CD14-positive monocyte (primary cell): Measurements from ENCODE around the gene CTDNEP1. TPM values are rescaled to one million over a fixed set of nuclear protein-coding genes. Genes with fewer than 3 reads are reported as not detected.

Experiments
- DNase-seq, 3 donors: peaks; one replicate each; pipeline ENCODE4 v3.0.0-alpha.2; 2011 to 2022
- H2AFZ ChIP-seq: 2 replicates; pipeline ENCODE4 v1.6.0; 2012; ENCODE audit warnings: mild to moderate bottlenecking, low read depth, low read length, inconsistent platforms; ENCODE audit not compliant: insufficient read depth, poor library complexity, severe bottlenecking
- H3K27ac ChIP-seq, 2 donors: 1 replicate in 1 of 2; 2 replicates in 1 of 2; pipeline ENCODE4 v1.5.1; 2012 to 2013; ENCODE audit warnings: low read length in 2 of 2, control low read depth in 1 of 2, inconsistent platforms in 1 of 2, low read depth in 1 of 2, mild to moderate bottlenecking in 1 of 2
- H3K27me3 ChIP-seq, 2 donors: one replicate each; pipeline versions ENCODE4 v1.6.0 to v1.6.1; 2011 to 2013; ENCODE audit warnings: low read length in 2 of 2; ENCODE audit not compliant: control insufficient read depth in 2 of 2, insufficient read depth in 2 of 2
- H3K36me3 ChIP-seq, 2 donors: replicated peaks in 1 of 2; 1 replicate in 1 of 2; 2 replicates in 1 of 2; pipeline versions ENCODE4 v1.5.1 to v1.6.1; 2012 to 2013; ENCODE audit warnings: low read length in 2 of 2, control low read depth in 1 of 2, inconsistent platforms in 1 of 2, mild to moderate bottlenecking in 1 of 2; ENCODE audit not compliant: insufficient read depth in 2 of 2, control insufficient read depth in 1 of 2
- H3K4me1 ChIP-seq, 2 donors: 1 replicate in 1 of 2; 2 replicates in 1 of 2; pipeline versions ENCODE4 v1.5.1 to v1.6.1; 2012 to 2013; ENCODE audit warnings: low read length in 2 of 2, control low read depth in 1 of 2, inconsistent platforms in 1 of 2, mild to moderate bottlenecking in 1 of 2, moderate library complexity in 1 of 2; ENCODE audit not compliant: insufficient read depth in 2 of 2, control insufficient read depth in 1 of 2
- H3K4me2 ChIP-seq: replicated peaks from 2 replicates; pipeline ENCODE3; 2012; ENCODE audit warnings: low read length, moderate library complexity, mild to moderate bottlenecking; ENCODE audit not compliant: poor library complexity, severe bottlenecking; ENCODE audit errors: extremely low read depth
- H3K4me3 ChIP-seq, 3 experiments: fragments of 200-600 bp in 1 of 3; sonication (generic) in 1 of 3; replicated peaks in 1 of 3; 1 replicate in 2 of 3; 2 replicates in 1 of 3; pipeline ENCODE4 v1.5.1; 2011 to 2013; ENCODE audit warnings: low read length in 3 of 3, mild to moderate bottlenecking in 3 of 3, control low read depth in 2 of 3, low read depth in 2 of 3, inconsistent platforms in 1 of 3, moderate library complexity in 1 of 3
- H3K79me2 ChIP-seq: 2 replicates; pipeline ENCODE4 v1.6.0; 2012; ENCODE audit warnings: mild to moderate bottlenecking, control low read depth, inconsistent platforms, low read length, moderate library complexity; ENCODE audit not compliant: insufficient read depth
- H3K9ac ChIP-seq: 2 replicates; pipeline ENCODE4 v1.6.0; 2017; ENCODE audit warnings: low read length, mild to moderate bottlenecking; ENCODE audit not compliant: insufficient read depth, poor library complexity, severe bottlenecking
- H3K9me3 ChIP-seq, 2 donors: replicated peaks in 1 of 2; 1 replicate in 1 of 2; 2 replicates in 1 of 2; pipeline versions ENCODE4 v1.5.1 to v1.6.1; 2012 to 2013; ENCODE audit warnings: low read length in 2 of 2, control low read depth in 1 of 2; ENCODE audit not compliant: control insufficient read depth in 1 of 2, insufficient read depth in 1 of 2
- H4K20me1 ChIP-seq: 2 replicates; pipeline ENCODE4 v1.6.0; 2012; ENCODE audit warnings: mild to moderate bottlenecking, low read length, control low read depth, moderate library complexity; ENCODE audit not compliant: insufficient read depth
- H3K27ac Mint-ChIP-seq, 7 donors: one replicate each; pipeline ENCODE4 v1.8.0; 2020; ENCODE audit warnings: mild to moderate bottlenecking in 7 of 7, mixed read lengths in 7 of 7, moderate library complexity in 6 of 7, inconsistent platforms in 2 of 7
- H3K27me3 Mint-ChIP-seq, 3 donors: one replicate each; pipeline ENCODE4 v1.8.0; 2021 to 2022; ENCODE audit warnings: low read depth in 3 of 3, mild to moderate bottlenecking in 3 of 3, mixed read lengths in 3 of 3, moderate library complexity in 3 of 3, inconsistent platforms in 1 of 3
- H3K36me3 Mint-ChIP-seq, 2 donors: one replicate each; pipeline ENCODE4 v1.8.0; 2020; ENCODE audit warnings: mixed read lengths in 2 of 2, inconsistent platforms in 1 of 2, mild to moderate bottlenecking in 1 of 2
- H3K4me1 Mint-ChIP-seq: one replicate; pipeline ENCODE4 v1.8.0; 2020; ENCODE audit warnings: mild to moderate bottlenecking, mixed read lengths
- H3K4me3 Mint-ChIP-seq, 2 donors: one replicate each; pipeline ENCODE4 v1.8.0; 2020; ENCODE audit warnings: mild to moderate bottlenecking in 2 of 2, mixed read lengths in 2 of 2, moderate library complexity in 1 of 2
- H3K9me3 Mint-ChIP-seq, 7 donors: one replicate each; pipeline ENCODE4 v1.8.0; 2020 to 2022; ENCODE audit warnings: mixed read lengths in 7 of 7, mild to moderate bottlenecking in 6 of 7, moderate library complexity in 6 of 7, inconsistent platforms in 2 of 7
- CTCF ChIP-seq: fragments of 200-600 bp; IDR thresholded peaks from one replicate; pipeline ENCODE4 v1.8.0; 2022; ENCODE audit warnings: antibody characterized with exemption, mild to moderate bottlenecking
- WGBS: methylation state at CpG from one replicate; pipeline ENCODE4 v1.1.5; 2013; ENCODE audit warnings: missing lambda C conversion rate; ENCODE audit not compliant: insufficient coverage; 5-methylcytosine and 5-hydroxymethylcytosine counted together
- intact Hi-C, 2 donors: fragments of 100-400 bp; cut with micrococcal nuclease; formaldehyde crosslinking; loops; one replicate each; pipeline versions ENCODE4 v1.15.0 to v1.15.1; 2023
- polyA plus RNA-seq, 3 donors: library from polyadenylated mRNA; depleted of rRNA in 1 of 3; unstranded in 2 of 3; stranded (reverse) in 1 of 3; fragments of 300-500 nt in 2 of 3; fragments of >200 nt in 1 of 3; fragmentation: Illumina TruSeq in 2 of 3; gene quantifications; 1 replicate in 2 of 3; 2 replicates in 1 of 3; pipeline ENCODE4 v1.2.3, GENCODE V29; 2012 to 2021

Gene CTDNEP1
- polyA plus RNA-seq, 3 donors, result 29.5 to 198 (median 38.3) TPM

- no peak for TF ChIP-seq CTCF
- H3K4me3 Mint-ChIP-seq, result peak within 1 kb of the TSS; percentile 96 to 98
- WGBS, result under 1% methylated on average over 50 of the region's 63 CpGs
- Histone ChIP-seq H3K36me3 (peaks cover 33 to 37% of the 10 kb centered on the region in 2 donors), H3K4me3 (peak within 1 kb of the TSS; percentile 65 to 94 (median 77)), H3K27me3 (no peaks in the 10 kb centered on the region), H3K27ac (peak within 1 kb of the TSS; percentile 50 to 85), H4K20me1 (peaks cover 29% of the 10 kb centered on the region), H3K9ac (peak within 1 kb of the TSS; percentile 91), H3K4me1 (peaks cover 56 to 65% of the 10 kb centered on the region in 2 donors), H2AFZ (peak within 1 kb of the TSS; percentile 65), H3K9me3 (no peaks in the 10 kb centered on the region), H3K4me2 (peak within 1 kb of the TSS; percentile 96), H3K79me2 (peaks cover 48% of the 10 kb centered on the region)
- peaks cover 0 to 2% (median 2%) of the 10 kb centered on the region in 3 donors for H3K27me3 Mint-ChIP-seq
- H3K9me3 Mint-ChIP-seq, result peaks cover 0 to 2% (median 0%) of the 10 kb centered on the region in 7 donors
- intact Hi-C loops, result loop anchor here (2.0 to 10.0 kb wide), 4 partner anchors 17 to 185 kb away; partner anchors contain the start of genes CTDNEP1 (in 1 of the 2), ELP5 (in 1 of the 2), NLGN2 (in 1 of the 2) and TMEM256 (in 1 of the 2)
- H3K36me3 Mint-ChIP-seq, result peaks cover 35 to 40% of the 10 kb centered on the region in 2 donors
- peaks cover 60% of the 10 kb centered on the region for H3K4me1 Mint-ChIP-seq
- H3K27ac Mint-ChIP-seq, result peak within 1 kb of the TSS; percentile 89 to 97 (median 94)
- peak; percentile 74 to 78 (median 78) for DNase-seq
These were observed 31.5 kb downstream of the CTDNEP1 start, which contains the start of the genes ACADVL and DLG4 for GRCh38 chr17:7219812-7220592. Gene ACADVL (plus strand): TSS chr17:7219938. CDS start chr17:7219985, 47 bp downstream. Gene DLG4 (minus strand): TSS chr17:7219836.

- DNase-seq, result no peak
- H3K4me2 ChIP-seq, result peak overlapping the region; percentile 96
These were observed 32.2 kb downstream of the CTDNEP1 start for GRCh38 chr17:7219229-7219811.

More at GRCh38 chr17:7219229-7219811, 32.2 kb downstream of the CTDNEP1 start:
- Histone ChIP-seq H2AFZ (peak overlapping the region; percentile 65), H4K20me1 (peaks cover 35% of the 10 kb centered on the region), H3K4me3 (peak overlapping the region; percentile 65 to 94 (median 77)), H3K27me3 (no peaks in the 10 kb centered on the region), H3K4me1 (peaks cover 62 to 71% of the 10 kb centered on the region in 2 donors), H3K36me3 (peaks cover 27 to 30% of the 10 kb centered on the region in 2 donors), H3K9me3 (no peaks in the 10 kb centered on the region), H3K79me2 (peaks cover 48% of the 10 kb centered on the region), H3K27ac (peak overlapping the region in 1 of 2 donors; percentile 85), H3K9ac (peak overlapping the region; percentile 91)
- Mint-ChIP-seq H3K4me1 (peaks cover 65% of the 10 kb centered on the region), H3K9me3 (peaks cover 0 to 2% (median 0%) of the 10 kb centered on the region in 7 donors), H3K27me3 (peaks cover 0 to 3% (median 2%) of the 10 kb centered on the region in 3 donors), H3K36me3 (peaks cover 30 to 34% of the 10 kb centered on the region in 2 donors), H3K4me3 (peak overlapping the region; percentile 96 to 98), H3K27ac (peak overlapping the region; percentile 89 to 97 (median 94))
- TF ChIP-seq CTCF, result no peak
- intact Hi-C loops, result loop anchor here in 1 of 2 donors (5.0 to 10.0 kb wide), 2 partner anchors 33 to 185 kb away; partner anchors contain the start of genes CTDNEP1, ELP5, NLGN2 and TMEM256
- 13% methylated on average over 10 of the region's 12 CpGs for WGBS
